ENCODE measurements around the gene ISYNA1. TPM values are rescaled to one million over a fixed set of nuclear protein-coding genes. Genes with fewer than 3 reads are reported as not detected.

Gene ISYNA1
- total RNA-seq, 1 experiment from 2014 or later = 6.8 TPM

DNA sequence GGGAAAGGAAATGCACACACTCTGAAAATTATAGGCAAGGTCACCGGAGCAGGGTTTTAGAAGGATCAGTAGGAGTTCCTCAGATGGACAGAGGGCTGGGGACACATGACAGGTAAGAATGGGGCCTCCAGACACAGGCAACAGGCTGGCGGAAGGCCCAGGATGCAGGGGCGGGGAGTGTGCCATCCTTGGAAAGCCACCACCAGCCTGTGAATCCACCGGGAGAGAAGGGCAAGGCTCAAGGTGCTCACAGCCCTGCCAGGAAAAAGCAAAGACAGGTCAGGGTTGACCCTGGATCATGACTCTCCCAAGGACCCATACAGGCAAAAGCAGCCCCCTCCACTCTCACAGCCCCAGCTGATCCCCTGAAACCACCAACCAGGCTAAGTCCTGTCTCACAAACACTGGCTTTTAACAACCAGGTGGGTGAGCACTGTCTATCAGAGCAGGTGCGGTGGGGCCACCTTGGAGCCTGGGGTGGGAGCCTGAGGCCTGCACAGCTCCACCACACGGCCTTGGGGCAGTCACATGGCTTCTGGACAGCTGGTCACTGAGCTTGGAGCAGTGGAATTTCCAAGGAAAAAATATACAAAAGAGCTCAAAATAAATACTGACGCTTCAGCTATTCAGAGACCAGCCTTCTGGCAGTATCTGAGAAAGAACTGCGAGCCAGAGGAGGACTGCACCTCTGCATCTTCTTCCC is 35.2 kb upstream of the ISYNA1 start:
- Mint-ChIP-seq H3K4me1 (ENCODE audit: insufficient read depth, unreplicated experiment) (peaks cover 21% of the 10 kb centered on the region), H3K4me3 (ENCODE audit: unreplicated experiment) (no peak overlapping the region), H3K36me3 (ENCODE audit: insufficient read depth, unreplicated experiment) (peaks cover 6% of the 10 kb centered on the region), H3K9me3 (ENCODE audit: unreplicated experiment) (no peaks in the 10 kb centered on the region), H3K27me3 (ENCODE audit: insufficient read depth, unreplicated experiment) (no peaks in the 10 kb centered on the region), H3K27ac (ENCODE audit: low read depth, unreplicated experiment) (no peak overlapping the region)
- POLR2A ChIA-PET = interaction anchor here (0.5 to 1.5 kb wide), 2 partner anchors 27 to 99 kb away, joined by 3 to 4 read pairs; partner anchors contain the start of gene UBA52
- CTCF ChIA-PET = interaction anchor here (0.6 to 1.8 kb wide), 6 partner anchors 9 to 352 kb away, joined by 3 to 7 read pairs (median 4); no protein-coding TSS in a partner anchor
- no TSS peak for BruUV-seq (replicated peaks)
- intact Hi-C loops (cut with micrococcal nuclease) = loop anchor here (10.0 kb wide), 1 partner anchor 202 kb away; no protein-coding TSS in a partner anchor
- DNase-seq (ENCODE audit: unreplicated experiment) = no peak
- TF ChIP-seq, protein P1, sequence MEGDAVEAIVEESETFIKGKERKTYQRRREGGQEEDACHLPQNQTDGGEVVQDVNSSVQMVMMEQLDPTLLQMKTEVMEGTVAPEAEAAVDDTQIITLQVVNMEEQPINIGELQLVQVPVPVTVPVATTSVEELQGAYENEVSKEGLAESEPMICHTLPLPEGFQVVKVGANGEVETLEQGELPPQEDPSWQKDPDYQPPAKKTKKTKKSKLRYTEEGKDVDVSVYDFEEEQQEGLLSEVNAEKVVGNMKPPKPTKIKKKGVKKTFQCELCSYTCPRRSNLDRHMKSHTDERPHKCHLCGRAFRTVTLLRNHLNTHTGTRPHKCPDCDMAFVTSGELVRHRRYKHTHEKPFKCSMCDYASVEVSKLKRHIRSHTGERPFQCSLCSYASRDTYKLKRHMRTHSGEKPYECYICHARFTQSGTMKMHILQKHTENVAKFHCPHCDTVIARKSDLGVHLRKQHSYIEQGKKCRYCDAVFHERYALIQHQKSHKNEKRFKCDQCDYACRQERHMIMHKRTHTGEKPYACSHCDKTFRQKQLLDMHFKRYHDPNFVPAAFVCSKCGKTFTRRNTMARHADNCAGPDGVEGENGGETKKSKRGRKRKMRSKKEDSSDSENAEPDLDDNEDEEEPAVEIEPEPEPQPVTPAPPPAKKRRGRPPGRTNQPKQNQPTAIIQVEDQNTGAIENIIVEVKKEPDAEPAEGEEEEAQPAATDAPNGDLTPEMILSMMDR (IDR thresholded peaks at IDR 0.05; ENCODE audit: unreplicated experiment) = no peak

DNA sequence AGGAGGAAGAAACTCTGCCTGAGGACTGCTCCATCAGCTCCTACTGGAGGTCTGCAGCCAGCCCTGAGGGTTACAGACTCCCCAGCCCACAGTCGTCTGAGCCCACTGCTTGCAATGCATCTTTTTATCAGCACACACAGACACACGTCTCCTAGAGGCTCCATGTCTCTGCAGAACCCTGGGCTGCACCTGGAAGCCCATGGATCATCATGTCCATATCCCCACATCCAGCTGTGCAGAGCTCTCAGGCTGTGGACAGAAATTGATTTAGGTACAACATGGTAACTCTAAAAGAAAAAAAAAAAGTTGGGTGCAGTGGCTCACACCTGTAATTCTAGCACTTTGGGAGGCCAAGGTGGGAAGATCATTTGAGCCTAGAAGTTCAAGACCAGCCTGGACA is 32.9 kb upstream of the ISYNA1 start:
- POLR2A ChIA-PET = no interaction called here
- H3K27ac Mint-ChIP-seq (ENCODE audit: low read depth, unreplicated experiment) = no peak overlapping the region
- DNase-seq (ENCODE audit: unreplicated experiment) = no peak
- H3K27me3 Mint-ChIP-seq (ENCODE audit: insufficient read depth, unreplicated experiment) = no peaks in the 10 kb centered on the region
- BruUV-seq (replicated peaks) = no TSS peak
- H3K4me3 Mint-ChIP-seq (ENCODE audit: unreplicated experiment) = no peak overlapping the region
- peaks cover 15% of the 10 kb centered on the region for H3K4me1 Mint-ChIP-seq (ENCODE audit: insufficient read depth, unreplicated experiment)
- no peaks in the 10 kb centered on the region for H3K9me3 Mint-ChIP-seq (ENCODE audit: unreplicated experiment)
- CTCF ChIA-PET = interaction anchor here (0.5 to 3.7 kb wide), 15 partner anchors 9 to 1027 kb away, joined by 3 to 24 read pairs (median 4); partner anchors contain the start of gene ELL
- intact Hi-C loops (cut with micrococcal nuclease) = loop anchor here (1.0 to 10.0 kb wide), 2 partner anchors 51 to 204 kb away; no protein-coding TSS in a partner anchor
- TF ChIP-seq, protein P1 (IDR thresholded peaks at IDR 0.05; ENCODE audit: unreplicated experiment) = no peak
- H3K36me3 Mint-ChIP-seq (ENCODE audit: insufficient read depth, unreplicated experiment) = peaks cover 6% of the 10 kb centered on the region

DNA sequence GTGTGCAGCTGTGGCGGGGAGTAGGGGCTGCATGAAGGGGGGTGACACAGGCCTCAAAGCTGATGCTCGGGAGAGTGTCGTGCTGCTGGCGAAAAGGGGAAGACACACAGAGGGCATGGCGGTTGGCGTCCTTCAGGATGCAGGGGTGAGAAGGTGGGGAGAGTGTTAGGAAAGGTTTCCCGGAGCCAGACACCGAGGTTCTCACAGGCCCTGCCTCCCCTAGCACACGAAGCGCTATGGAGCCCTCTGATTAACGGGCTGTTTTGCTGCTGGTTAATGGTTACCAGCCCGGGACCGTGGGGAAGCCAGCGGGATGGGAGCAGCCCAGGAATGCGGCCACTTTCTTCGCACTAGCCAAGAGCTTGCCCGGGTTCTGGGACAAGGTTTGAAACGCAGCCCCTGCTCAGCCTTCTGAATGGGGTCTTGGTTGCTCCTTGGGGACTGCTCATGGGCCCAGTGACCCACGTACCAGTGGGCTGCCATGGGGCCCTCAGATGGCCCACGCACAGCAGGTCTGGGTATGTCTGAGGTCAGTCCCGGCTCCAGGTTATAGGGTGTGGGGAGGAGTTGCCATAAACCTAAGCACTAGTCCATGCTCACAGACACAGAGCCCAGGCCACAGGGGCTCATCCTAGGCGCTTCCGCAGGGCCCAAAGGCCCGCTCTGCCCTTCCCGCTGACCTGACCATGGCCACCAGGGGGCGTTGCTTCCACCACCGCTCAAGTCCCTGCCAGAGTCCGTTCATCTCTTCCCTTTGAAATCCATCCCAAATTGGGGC is 31.3 kb upstream of the ISYNA1 start:
- ChIA-PET POLR2A (interaction anchor here (0.8 kb wide), 1 partner anchor 88 kb away, joined by 3 read pairs; the partner anchor contains the start of gene KXD1), CTCF (interaction anchor here (0.5 to 3.7 kb wide), 23 partner anchors 9 to 517 kb away, joined by 3 to 24 read pairs (median 4); partner anchors contain the start of genes ELL and UBA52)
- intact Hi-C loops (cut with micrococcal nuclease) = loop anchor here (2.0 kb wide), 1 partner anchor 102 kb away; the partner anchor contains the start of gene UBA52
- H3K4me1 Mint-ChIP-seq (ENCODE audit: insufficient read depth, unreplicated experiment) = peaks cover 26% of the 10 kb centered on the region
- no peaks in the 10 kb centered on the region for H3K9me3 Mint-ChIP-seq (ENCODE audit: unreplicated experiment)
- H3K27me3 Mint-ChIP-seq (ENCODE audit: insufficient read depth, unreplicated experiment) = no peaks in the 10 kb centered on the region
- H3K4me3 Mint-ChIP-seq (ENCODE audit: unreplicated experiment) = no peak overlapping the region
- H3K36me3 Mint-ChIP-seq (ENCODE audit: insufficient read depth, unreplicated experiment) = peaks cover 15% of the 10 kb centered on the region
- BruUV-seq (replicated peaks) = no TSS peak
- peak; percentile 57 for DNase-seq (ENCODE audit: unreplicated experiment)
- TF ChIP-seq, protein P1 (IDR thresholded peaks at IDR 0.05; ENCODE audit: unreplicated experiment) = peak; percentile 84
- H3K27ac Mint-ChIP-seq (ENCODE audit: low read depth, unreplicated experiment) = no peak overlapping the region
